ENCODE results near the gene SBF2.

- TF ChIP-seq, protein P1, sequence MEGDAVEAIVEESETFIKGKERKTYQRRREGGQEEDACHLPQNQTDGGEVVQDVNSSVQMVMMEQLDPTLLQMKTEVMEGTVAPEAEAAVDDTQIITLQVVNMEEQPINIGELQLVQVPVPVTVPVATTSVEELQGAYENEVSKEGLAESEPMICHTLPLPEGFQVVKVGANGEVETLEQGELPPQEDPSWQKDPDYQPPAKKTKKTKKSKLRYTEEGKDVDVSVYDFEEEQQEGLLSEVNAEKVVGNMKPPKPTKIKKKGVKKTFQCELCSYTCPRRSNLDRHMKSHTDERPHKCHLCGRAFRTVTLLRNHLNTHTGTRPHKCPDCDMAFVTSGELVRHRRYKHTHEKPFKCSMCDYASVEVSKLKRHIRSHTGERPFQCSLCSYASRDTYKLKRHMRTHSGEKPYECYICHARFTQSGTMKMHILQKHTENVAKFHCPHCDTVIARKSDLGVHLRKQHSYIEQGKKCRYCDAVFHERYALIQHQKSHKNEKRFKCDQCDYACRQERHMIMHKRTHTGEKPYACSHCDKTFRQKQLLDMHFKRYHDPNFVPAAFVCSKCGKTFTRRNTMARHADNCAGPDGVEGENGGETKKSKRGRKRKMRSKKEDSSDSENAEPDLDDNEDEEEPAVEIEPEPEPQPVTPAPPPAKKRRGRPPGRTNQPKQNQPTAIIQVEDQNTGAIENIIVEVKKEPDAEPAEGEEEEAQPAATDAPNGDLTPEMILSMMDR (IDR thresholded peaks at IDR 0.05; ENCODE audit: borderline replicate concordance, extremely low read depth, low read length, poor library complexity, severe bottlenecking): no peak
- no peak for TF ChIP-seq EZH2 (IDR thresholded peaks at IDR 0.05; ENCODE audit: borderline replicate concordance, low read depth, low read length, severe bottlenecking)
Measured at GRCh38 chr11:9797300-9797699, 496.7 kb downstream of the SBF2 start.
